Measurements from ENCODE around the gene ZNF778. TPM values are rescaled to one million over a fixed set of nuclear protein-coding genes. Genes with fewer than 3 reads are reported as not detected.
A peak's percentile ranks its signal among the peaks of the same experiment; 100 is the strongest.
"Not testable (repeated sequence)": the region's sequence is repeated elsewhere in the genome, so short reads cannot be mapped to it uniquely, and the experiment has no call there.

The ZNF778 gene
- total RNA-seq, 2 donors from 2014 or later = 4.9 to 5.6 TPM

GRCh38 chr16:89241187-89242007 lies 23.9 kb downstream of the ZNF778 start:
- H3K4me3 ChIP-seq = peak overlapping the region; percentile 26 to 62
- intact Hi-C loops (cut with DNase I) = loop anchor here (10.0 kb wide), 1 partner anchor 263 kb away; the partner anchor contains the start of gene SPG7
- 5% methylated on average over 34 to 37 of the region's 39 CpGs for WGBS, 2 donors
- peak; percentile 70 for ATAC-seq
- no peaks in the 10 kb centered on the region for H3K9me3 ChIP-seq
- H3K36me3 ChIP-seq (replicated peaks in 1 of 2; ENCODE audit: insufficient read depth in 1 of 2, low read depth in 2 of 2) = no peaks in the 10 kb centered on the region
- peak; percentile 67 to 92 (median 91) for TF ChIP-seq POLR2A (IDR thresholded peaks at IDR 0.05)
- TF ChIP-seq CTCF (IDR thresholded peaks at IDR 0.05) = no peak
- H3K27ac ChIP-seq = peak overlapping the region; percentile 88 to 94 (median 92)
- DNase-seq = peak; percentile 62 to 73 (median 68)
- H3K27me3 ChIP-seq = no peaks in the 10 kb centered on the region
- H3K4me1 ChIP-seq = peaks cover 12% of the 10 kb centered on the region

GRCh38 chr16:89242795-89243200 lies 25.3 kb downstream of the ZNF778 start:
- Histone ChIP-seq H3K9me3 (no peaks in the 10 kb centered on the region), H3K27ac (no peak overlapping the region), H3K27me3 (no peaks in the 10 kb centered on the region), H3K36me3 (replicated peaks in 1 of 2; ENCODE audit: insufficient read depth in 1 of 2, low read depth in 2 of 2) (no peaks in the 10 kb centered on the region), H3K4me3 (no peak overlapping the region), H3K4me1 (peaks cover 20% of the 10 kb centered on the region)
- WGBS, 2 donors = 25 to 40% methylated on average over 4 to 12 of the region's 12 CpGs
- ATAC-seq (no peak), DNase-seq (peak in 1 of 4 donors; percentile 23)
- intact Hi-C loops (cut with DNase I) = loop anchor here (10.0 kb wide), 1 partner anchor 262 kb away; the partner anchor contains the start of gene SPG7
- TF ChIP-seq CTCF (IDR thresholded peaks at IDR 0.05) (no peak), POLR2A (IDR thresholded peaks at IDR 0.05) (no peak)

DNA sequence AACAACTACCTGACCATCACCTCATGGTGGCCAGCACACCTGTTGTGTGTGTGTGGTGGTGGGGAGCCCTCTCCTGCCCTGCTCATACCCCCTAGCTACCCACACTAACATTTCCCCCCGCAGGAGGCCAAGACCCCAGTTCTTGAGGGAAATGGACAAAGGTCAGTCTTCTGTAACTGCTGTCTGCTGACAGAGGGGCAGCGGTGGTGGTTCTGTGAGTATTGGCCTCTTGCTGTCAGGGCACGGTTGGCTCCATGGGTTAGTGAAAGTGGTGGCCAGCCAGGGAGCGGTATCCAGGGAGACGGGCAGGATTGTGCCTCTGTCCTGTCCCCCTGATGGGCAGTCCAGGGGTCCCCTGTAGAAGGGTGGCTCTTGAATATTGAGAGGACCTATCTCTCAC lies 26.2 kb downstream of the ZNF778 start:
- Histone ChIP-seq H3K36me3 (replicated peaks in 1 of 2; ENCODE audit: insufficient read depth in 1 of 2, low read depth in 2 of 2) (no peaks in the 10 kb centered on the region), H3K27me3 (no peaks in the 10 kb centered on the region), H3K27ac (no peak overlapping the region), H3K4me1 (peaks cover 26% of the 10 kb centered on the region), H3K4me3 (no peak overlapping the region), H3K9me3 (no peaks in the 10 kb centered on the region)
- WGBS, 2 donors = 46 to 69% methylated on average over 3 to 5 of the region's 5 CpGs
- intact Hi-C loops (cut with DNase I) = loop anchor here (10.0 kb wide), 1 partner anchor 261 kb away; the partner anchor contains the start of gene SPG7
- DNase-seq (no peak), ATAC-seq (no peak)
- TF ChIP-seq CTCF (IDR thresholded peaks at IDR 0.05) (no peak), POLR2A (IDR thresholded peaks at IDR 0.05) (no peak)

DNA sequence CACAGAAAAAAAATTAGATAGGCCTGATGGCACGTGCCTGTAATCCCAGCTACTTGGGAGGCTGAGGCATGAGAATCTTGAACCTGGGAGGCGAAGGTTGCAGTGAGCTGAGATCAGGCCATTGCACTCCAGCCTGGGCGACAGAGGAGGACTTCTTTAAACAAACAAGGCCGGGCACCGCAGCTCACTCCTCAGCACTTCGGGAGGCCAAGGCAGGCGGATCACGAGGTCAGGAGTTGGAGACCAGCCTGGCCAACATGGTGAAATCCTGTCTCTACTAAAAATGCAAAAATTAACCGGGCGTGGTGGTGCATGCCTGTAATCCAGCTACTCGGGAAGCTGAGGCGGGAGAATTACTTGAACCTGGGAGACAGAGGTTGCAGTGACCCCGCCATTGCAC lies 26.8 kb downstream of the ZNF778 start:
- 68% methylated on average over 7 to 13 of the region's 13 CpGs for WGBS, 2 donors
- H3K4me1 ChIP-seq = peaks cover 26% of the 10 kb centered on the region
- H3K4me3 ChIP-seq; H3K27me3 ChIP-seq; H3K9me3 ChIP-seq; H3K27ac ChIP-seq; H3K36me3 ChIP-seq (replicated peaks in 1 of 2; ENCODE audit: insufficient read depth in 1 of 2, low read depth in 2 of 2); ATAC-seq; DNase-seq: not testable (repeated sequence)
- intact Hi-C loops (cut with DNase I) = loop anchor here (10.0 kb wide), 1 partner anchor 261 kb away; the partner anchor contains the start of gene SPG7

- DNase-seq (no peak), ATAC-seq (no peak)
- intact Hi-C loops (cut with DNase I) = loop anchor here (10.0 kb wide), 1 partner anchor 260 kb away; the partner anchor contains the start of gene SPG7
- TF ChIP-seq POLR2A (IDR thresholded peaks at IDR 0.05) = no peak
- no peak for TF ChIP-seq CTCF (IDR thresholded peaks at IDR 0.05)
- H3K4me3 ChIP-seq = no peak overlapping the region
- H3K9me3 ChIP-seq = no peaks in the 10 kb centered on the region
- 53 to 56% methylated on average over 11 to 12 of the region's 12 CpGs for WGBS, 2 donors
- H3K27me3 ChIP-seq = no peaks in the 10 kb centered on the region
- H3K36me3 ChIP-seq (replicated peaks in 1 of 2; ENCODE audit: insufficient read depth in 1 of 2, low read depth in 2 of 2) = no peaks in the 10 kb centered on the region
- peaks cover 26% of the 10 kb centered on the region for H3K4me1 ChIP-seq
- no peak overlapping the region for H3K27ac ChIP-seq
Measured at GRCh38 chr16:89244754-89245153, 27.3 kb downstream of the ZNF778 start.

All from body of pancreas (tissue), 4 donors.